Spleen (tissue), 7 donors: Measurements from ENCODE around the gene GREB1.

Source experiments
- POLR2A ChIP-seq, 3 donors: fragments of 450-650 bp; IDR thresholded peaks; one replicate each; pipeline ENCODE4 v1.5.1; 2017; ENCODE audit warnings: antibody characterized with exemption in 3 of 3, mild to moderate bottlenecking in 1 of 3
- TF ChIP-seq, protein P1 (sequence below), 11 experiments: fragments of 200-600 bp in 7 of 11; fragments of 450-650 bp in 4 of 11; sonication (generic) in 4 of 11; IDR thresholded peaks in 8 of 11; conservative IDR thresholded peaks in 3 of 11; 1 replicate in 7 of 11; 2 replicates in 4 of 11; pipeline versions ENCODE4 v1.4.0 to v1.8.0; 2016 to 2021; ENCODE audit warnings: antibody characterized with exemption in 11 of 11, inconsistent platforms in 4 of 11, mild to moderate bottlenecking in 1 of 11
- donor health status: DM: no; HTN: no; CAD: no; lungs with moderate emphysema.
- donor health status: DM: no; HTN: no; CAD: no.
- donor health status: DM: no; HTN: no; CAD: no.

GRCh38 chr2:11493282-11493681, 40.6 kb upstream of the GREB1 start:
- TF ChIP-seq, protein P1, sequence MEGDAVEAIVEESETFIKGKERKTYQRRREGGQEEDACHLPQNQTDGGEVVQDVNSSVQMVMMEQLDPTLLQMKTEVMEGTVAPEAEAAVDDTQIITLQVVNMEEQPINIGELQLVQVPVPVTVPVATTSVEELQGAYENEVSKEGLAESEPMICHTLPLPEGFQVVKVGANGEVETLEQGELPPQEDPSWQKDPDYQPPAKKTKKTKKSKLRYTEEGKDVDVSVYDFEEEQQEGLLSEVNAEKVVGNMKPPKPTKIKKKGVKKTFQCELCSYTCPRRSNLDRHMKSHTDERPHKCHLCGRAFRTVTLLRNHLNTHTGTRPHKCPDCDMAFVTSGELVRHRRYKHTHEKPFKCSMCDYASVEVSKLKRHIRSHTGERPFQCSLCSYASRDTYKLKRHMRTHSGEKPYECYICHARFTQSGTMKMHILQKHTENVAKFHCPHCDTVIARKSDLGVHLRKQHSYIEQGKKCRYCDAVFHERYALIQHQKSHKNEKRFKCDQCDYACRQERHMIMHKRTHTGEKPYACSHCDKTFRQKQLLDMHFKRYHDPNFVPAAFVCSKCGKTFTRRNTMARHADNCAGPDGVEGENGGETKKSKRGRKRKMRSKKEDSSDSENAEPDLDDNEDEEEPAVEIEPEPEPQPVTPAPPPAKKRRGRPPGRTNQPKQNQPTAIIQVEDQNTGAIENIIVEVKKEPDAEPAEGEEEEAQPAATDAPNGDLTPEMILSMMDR (IDR thresholded peaks at IDR 0.05 in 8 of 11, conservative IDR thresholded peaks at IDR 0.05 in 3 of 11), result no peak
- no peak for TF ChIP-seq POLR2A (IDR thresholded peaks at IDR 0.05)
